GM18517 (cell line): ENCODE data around the gene CCBE1.
"Not testable (repeated sequence)": the region's sequence is repeated elsewhere in the genome, so short reads cannot be mapped to it uniquely, and the experiment has no call there.

Experiments
- ATAC-seq: cut with Tn5 transposase; IDR thresholded peaks from one replicate; pipeline ENCODE4 v1.9.1; 2021; ENCODE audit warnings: mild to moderate bottlenecking, moderate library complexity; ENCODE audit not compliant: unreplicated experiment

Gene CCBE1

GRCh38 chr18:59715966-59716369 is 18.7 kb upstream of the CCBE1 start:
- no peak for ATAC-seq

- ATAC-seq: no peak
Observed at GRCh38 chr18:59715445-59715844, 18.2 kb upstream of the CCBE1 start.

GRCh38 chr18:59714096-59714495 is 16.9 kb upstream of the CCBE1 start:
- ATAC-seq: not testable (repeated sequence)

- ATAC-seq: no peak
Observed at GRCh38 chr18:59712311-59712710, 15.1 kb upstream of the CCBE1 start.

- no peak for ATAC-seq
Observed at GRCh38 chr18:59708988-59709387, 11.8 kb upstream of the CCBE1 start.

- ATAC-seq: no peak
Observed at GRCh38 chr18:59707306-59707705, 10.1 kb upstream of the CCBE1 start.

GRCh38 chr18:59706499-59706898 is 9.3 kb upstream of the CCBE1 start:
- ATAC-seq: no peak

GRCh38 chr18:59705145-59705544 is 7.9 kb upstream of the CCBE1 start:
- ATAC-seq: no peak

- no peak for ATAC-seq
Observed at GRCh38 chr18:59704146-59704545, 6.9 kb upstream of the CCBE1 start.

GRCh38 chr18:59701272-59701671 is 4.0 kb upstream of the CCBE1 start:
- no peak for ATAC-seq

- ATAC-seq: no peak
Observed at GRCh38 chr18:59700535-59700967, 3.3 kb upstream of the CCBE1 start.

GRCh38 chr18:59699750-59700534 is 2.7 kb upstream of the CCBE1 start:
- no peak for ATAC-seq

- ATAC-seq: no peak
Observed at GRCh38 chr18:59699061-59699460, 1.8 kb upstream of the CCBE1 start.

GRCh38 chr18:59696311-59697235 is 650 bp downstream of the CCBE1 start:
- no peak for ATAC-seq

GRCh38 chr18:59695551-59695950 is 1.7 kb downstream of the CCBE1 start:
- no peak for ATAC-seq

GRCh38 chr18:59694824-59695223 is 2.4 kb downstream of the CCBE1 start:
- no peak for ATAC-seq

GRCh38 chr18:59691996-59692395 is 5.2 kb downstream of the CCBE1 start:
- no peak for ATAC-seq

GRCh38 chr18:59690996-59691395 is 6.2 kb downstream of the CCBE1 start:
- no peak for ATAC-seq

- ATAC-seq: no peak
Observed at GRCh38 chr18:59690186-59690982, 6.8 kb downstream of the CCBE1 start.

GRCh38 chr18:59689756-59690155 is 7.5 kb downstream of the CCBE1 start:
- no peak for ATAC-seq

GRCh38 chr18:59686260-59686659 is 11.0 kb downstream of the CCBE1 start:
- ATAC-seq: no peak
